Common myeloid progenitor, CD34-positive (primary cell): ENCODE data around the gene SMIM44.

Source experiments
- CTCF ChIA-PET: fragments of 350-600 bp; sonication (Branson Sonifier 250); formaldehyde crosslinking; loops from one replicate; lab custom pipeline; 2021; ENCODE audit warnings: antibody characterized with exemption; lab: Charles Lee
- POLR2A ChIA-PET: fragments of 350-600 bp; sonication (Branson Sonifier 250); formaldehyde crosslinking; loops from one replicate; lab custom pipeline; 2021; ENCODE audit warnings: antibody characterized with exemption; lab: Charles Lee
- DNase-seq, 3 donors: peaks; one replicate each; pipeline versions ENCODE4 v3.0.0 to v3.0.0-alpha.2; 2013
- H3K27ac ChIP-seq, 2 experiments: 1 replicate in 1 of 2; 2 replicates in 1 of 2; pipeline ENCODE4 v1.7.0; 2013; ENCODE audit warnings: inconsistent platforms in 2 of 2, low read length in 2 of 2, mild to moderate bottlenecking in 2 of 2, low read depth in 1 of 2, moderate library complexity in 1 of 2; ENCODE audit not compliant: severe bottlenecking in 2 of 2, insufficient read depth in 1 of 2, poor library complexity in 1 of 2
- H3K27me3 ChIP-seq, 5 experiments: replicated peaks in 2 of 5; 1 replicate in 3 of 5; 2 replicates in 2 of 5; pipeline versions ENCODE4 v1.6.1 to v1.7.0; 2013; ENCODE audit warnings: low read length in 4 of 5, mild to moderate bottlenecking in 2 of 5, moderate library complexity in 2 of 5, inconsistent platforms in 1 of 5; ENCODE audit not compliant: insufficient read depth in 5 of 5, control insufficient read depth in 4 of 5
- H3K36me3 ChIP-seq, 4 experiments: 1 replicate in 2 of 4; 2 replicates in 2 of 4; pipeline versions ENCODE4 v1.6.1 to v1.7.0; 2013; ENCODE audit warnings: low read length in 3 of 4, control low read depth in 1 of 4, mild to moderate bottlenecking in 1 of 4; ENCODE audit not compliant: control insufficient read depth in 4 of 4, insufficient read depth in 4 of 4
- H3K4me1 ChIP-seq, 4 experiments: 1 replicate in 3 of 4; 2 replicates in 1 of 4; pipeline versions ENCODE4 v1.6.1 to v1.7.1; 2013; ENCODE audit warnings: low read length in 3 of 4, mild to moderate bottlenecking in 3 of 4, control low read depth in 1 of 4, inconsistent platforms in 1 of 4, moderate library complexity in 1 of 4; ENCODE audit not compliant: control insufficient read depth in 4 of 4, insufficient read depth in 4 of 4; ENCODE audit errors: control extremely low read depth in 1 of 4
- H3K4me3 ChIP-seq, 7 experiments: 1 replicate in 4 of 7; 2 replicates in 3 of 7; pipeline versions ENCODE4 v1.5.1 to v1.7.0; 2013; ENCODE audit warnings: mild to moderate bottlenecking in 7 of 7, low read length in 6 of 7, moderate library complexity in 6 of 7, inconsistent platforms in 2 of 7, low read depth in 2 of 7, control low read depth in 1 of 7; ENCODE audit not compliant: insufficient read depth in 4 of 7, control insufficient read depth in 1 of 7; ENCODE audit errors: extremely low read depth in 1 of 7
- H3K9me3 ChIP-seq, 5 experiments: 1 replicate in 4 of 5; 2 replicates in 1 of 5; pipeline versions ENCODE4 v1.6.1 to v1.7.1; 2013; ENCODE audit warnings: low read length in 4 of 5, mild to moderate bottlenecking in 2 of 5, inconsistent platforms in 1 of 5, low read depth in 1 of 5, moderate library complexity in 1 of 5; ENCODE audit not compliant: control insufficient read depth in 4 of 5, insufficient read depth in 2 of 5; ENCODE audit errors: control extremely low read depth in 1 of 5
- WGBS: methylation state at CpG from one replicate; pipeline ENCODE4 v1.1.5; 2013; ENCODE audit not compliant: insufficient coverage; 5-methylcytosine and 5-hydroxymethylcytosine counted together

Gene SMIM44

DNA sequence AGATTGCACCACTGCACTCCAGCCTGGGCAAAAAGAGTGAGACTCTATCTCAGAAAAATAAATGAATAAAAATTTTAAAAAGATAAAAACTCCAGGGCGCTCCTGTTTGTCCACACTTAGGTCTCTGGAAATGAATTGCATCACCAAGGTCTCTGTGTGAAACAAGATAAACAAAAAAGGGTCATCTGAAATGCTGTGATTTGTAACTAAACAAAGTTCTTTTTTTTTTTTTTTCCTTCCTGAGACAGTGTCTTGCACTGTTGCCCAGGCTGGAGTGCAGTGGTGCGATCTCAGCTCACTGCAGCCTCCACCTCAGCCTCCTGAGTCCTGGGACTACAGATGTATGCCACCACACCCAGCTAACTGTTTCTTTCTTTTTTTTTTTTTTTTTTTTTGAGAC is 34.4 kb upstream of the SMIM44 start:
- WGBS: 100% methylated on average over 1 of the region's 2 CpGs
- CTCF ChIA-PET: interaction anchor here (1.2 to 1.3 kb wide), 2 partner anchors 11 to 19 kb away, joined by 3 to 4 read pairs; partner anchors contain the start of gene FZR1

DNA sequence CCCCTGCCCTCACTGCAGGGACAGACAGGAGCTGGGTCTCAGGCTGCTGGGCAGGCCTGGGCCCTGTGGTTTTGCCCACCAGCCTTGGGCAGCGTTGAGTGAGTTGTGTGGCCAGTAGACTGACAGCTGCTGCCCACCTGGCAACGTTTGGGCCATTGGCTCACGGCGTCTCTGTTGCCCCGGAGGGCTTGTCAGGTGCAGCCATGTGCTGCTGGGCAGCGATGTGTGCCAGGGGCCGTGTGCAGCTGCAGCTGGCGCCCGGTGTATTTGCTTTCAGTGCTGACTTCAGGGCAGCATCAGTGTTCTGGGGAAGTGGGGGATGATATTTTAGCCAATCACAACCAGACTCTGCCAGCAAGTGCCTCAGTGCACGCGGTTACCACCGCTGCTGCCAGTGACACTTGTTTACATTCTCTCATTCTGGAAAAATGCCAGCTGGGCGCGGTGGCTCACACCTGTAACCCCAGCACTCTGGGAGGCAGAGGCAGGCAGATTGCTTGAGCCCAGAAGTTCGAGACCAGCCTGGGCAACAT is 33.5 kb upstream of the SMIM44 start:
- no peaks in the 10 kb centered on the region for H3K9me3 ChIP-seq
- WGBS: 95% methylated on average over 10 of the region's 15 CpGs
- CTCF ChIA-PET: interaction anchor here (0.8 to 1.2 kb wide), 2 partner anchors 20 to 48 kb away, joined by 3 read pairs; no protein-coding TSS in a partner anchor
- H3K36me3 ChIP-seq: peaks cover 0 to 35% (median 22%) of the 10 kb centered on the region in 4 experiments
- POLR2A ChIA-PET: no interaction called here
- H3K27ac ChIP-seq: no peak overlapping the region
- DNase-seq: peak in 2 of 3 donors; percentile 20 to 41
- no peak overlapping the region for H3K4me3 ChIP-seq
- H3K27me3 ChIP-seq: no peaks in the 10 kb centered on the region
- peaks cover 0 to 3% (median 1%) of the 10 kb centered on the region in 4 experiments for H3K4me1 ChIP-seq

More for the DNA sequence above, 34.4 kb upstream of the SMIM44 start:
- POLR2A ChIA-PET: interaction anchor here (0.7 kb wide), 1 partner anchor 83 kb away, joined by 4 read pairs; no protein-coding TSS in a partner anchor
- peaks cover 0 to 3% (median 1%) of the 10 kb centered on the region in 4 experiments for H3K4me1 ChIP-seq
- no peaks in the 10 kb centered on the region for H3K27me3 ChIP-seq
- peaks cover 0 to 32% (median 25%) of the 10 kb centered on the region in 4 experiments for H3K36me3 ChIP-seq
- no peaks in the 10 kb centered on the region for H3K9me3 ChIP-seq
- no peak overlapping the region for H3K27ac ChIP-seq
- no peak overlapping the region for H3K4me3 ChIP-seq
- DNase-seq: no peak

DNA sequence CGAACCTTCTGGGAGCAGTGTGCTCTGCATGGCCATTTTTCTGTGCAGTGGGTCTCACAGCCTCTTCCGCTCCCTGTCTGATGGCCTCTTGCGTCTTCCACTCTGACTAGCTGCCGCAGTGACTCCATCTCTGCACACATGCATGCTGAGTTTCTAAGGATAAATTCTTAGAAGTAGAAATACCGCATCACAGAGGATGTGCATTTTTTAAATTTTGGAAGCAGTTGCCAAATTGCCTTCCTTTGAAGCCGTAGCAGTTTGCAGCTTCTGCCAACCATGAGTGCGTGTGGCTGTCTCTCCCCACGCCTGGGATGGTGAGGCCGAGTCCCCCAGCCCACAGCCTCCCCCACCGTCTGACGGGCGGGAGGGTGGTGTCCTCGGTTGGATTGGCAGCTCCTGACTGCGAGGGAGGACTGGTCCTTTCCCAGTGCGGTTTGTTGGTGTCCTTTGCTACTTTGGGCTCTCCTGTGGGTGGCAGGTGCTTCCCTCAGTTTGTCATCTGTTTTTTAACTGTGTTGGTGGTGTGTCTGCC is 32.7 kb upstream of the SMIM44 start:
- no peaks in the 10 kb centered on the region for H3K9me3 ChIP-seq
- DNase-seq: no peak
- 95% methylated on average over 15 of the region's 15 CpGs for WGBS
- ChIA-PET CTCF (no interaction called here), POLR2A (no interaction called here)
- H3K27ac ChIP-seq: no peak overlapping the region
- H3K4me1 ChIP-seq: peaks cover 0 to 3% (median under 1%) of the 10 kb centered on the region in 4 experiments
- H3K36me3 ChIP-seq: peaks cover 0 to 42% (median 27%) of the 10 kb centered on the region in 4 experiments
- H3K27me3 ChIP-seq: no peaks in the 10 kb centered on the region
- no peak overlapping the region for H3K4me3 ChIP-seq

- DNase-seq: no peak
- POLR2A ChIA-PET: no interaction called here
- CTCF ChIA-PET: interaction anchor here (1.2 kb wide), 1 partner anchor 14 kb away, joined by 3 read pairs; no protein-coding TSS in a partner anchor
- Histone ChIP-seq H3K36me3 (peaks cover 0 to 45% (median 26%) of the 10 kb centered on the region in 4 experiments), H3K27ac (no peak overlapping the region), H3K4me3 (no peak overlapping the region), H3K27me3 (no peaks in the 10 kb centered on the region), H3K9me3 (no peaks in the 10 kb centered on the region), H3K4me1 (peaks cover 0 to under 1% (median 0%) of the 10 kb centered on the region in 4 experiments)
- 96% methylated on average over 12 of the region's 12 CpGs for WGBS
Measured at GRCh38 chr19:3514930-3515329, 31.7 kb upstream of the SMIM44 start.

DNA sequence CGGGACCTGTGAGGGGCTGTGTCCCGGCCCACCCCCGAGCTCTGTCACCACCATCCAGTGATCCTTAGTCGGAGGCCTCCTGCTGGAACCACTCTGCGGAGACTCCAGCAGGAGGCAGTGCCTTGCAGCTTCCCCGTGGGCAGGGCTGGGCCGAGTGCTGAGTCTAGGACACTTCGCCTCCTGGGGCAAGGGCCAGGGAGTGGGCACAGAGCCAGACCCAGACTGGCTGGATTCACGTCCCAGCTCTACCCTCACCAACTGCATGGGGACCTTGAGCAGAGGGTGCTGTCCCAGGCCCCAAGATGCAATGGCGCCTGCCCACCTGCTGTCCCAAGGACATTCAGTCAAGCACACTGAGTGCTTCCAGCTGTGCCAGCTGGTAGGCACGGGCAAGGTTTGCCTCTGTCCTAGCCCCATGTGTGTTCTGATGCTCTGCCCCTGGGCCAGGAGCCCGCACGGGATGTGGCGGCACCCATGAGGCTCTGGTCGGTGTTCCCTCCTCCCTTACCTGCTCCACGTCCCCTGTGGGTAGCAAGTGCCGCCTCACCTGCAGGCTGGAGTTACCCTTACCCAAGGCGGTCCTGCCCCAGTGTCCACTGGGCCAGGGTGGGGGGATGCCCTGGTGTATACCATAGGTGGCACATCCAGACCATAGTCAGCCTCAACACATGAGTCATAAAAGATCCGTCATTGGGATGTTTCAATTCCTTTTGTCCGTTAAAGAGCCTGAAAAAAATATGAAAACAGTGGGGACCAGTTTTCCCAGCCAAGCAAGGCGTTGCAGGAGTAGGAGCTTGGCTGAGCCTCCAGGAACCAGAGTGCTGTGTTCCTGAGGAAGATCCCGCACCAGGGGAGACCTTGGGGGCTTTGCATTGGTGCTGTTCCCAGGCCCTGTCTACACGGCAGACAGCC is 30.2 kb upstream of the SMIM44 start:
- Histone ChIP-seq H3K27ac (no peak overlapping the region), H3K36me3 (peaks cover 0 to 45% (median 23%) of the 10 kb centered on the region in 4 experiments), H3K4me3 (no peak overlapping the region), H3K4me1 (peaks cover 0 to 11% (median 5%) of the 10 kb centered on the region in 4 experiments), H3K9me3 (no peaks in the 10 kb centered on the region), H3K27me3 (no peaks in the 10 kb centered on the region)
- CTCF ChIA-PET: no interaction called here
- POLR2A ChIA-PET: interaction anchor here (1.4 kb wide), 1 partner anchor 23 kb away, joined by 3 read pairs; no protein-coding TSS in a partner anchor
- 96% methylated on average over 22 of the region's 23 CpGs for WGBS
- no peak for DNase-seq

- POLR2A ChIA-PET: interaction anchor here (1.4 kb wide), 1 partner anchor 24 kb away, joined by 3 read pairs; no protein-coding TSS in a partner anchor
- WGBS: 96% methylated on average over 15 of the region's 17 CpGs
- peaks cover 0 to 14% (median 8%) of the 10 kb centered on the region in 4 experiments for H3K4me1 ChIP-seq
Measured at GRCh38 chr19:3512562-3513228, 29.5 kb upstream of the SMIM44 start.

More at GRCh38 chr19:3512562-3513228, 29.5 kb upstream of the SMIM44 start:
- no peak for DNase-seq
- Histone ChIP-seq H3K4me3 (no peak overlapping the region), H3K27me3 (no peaks in the 10 kb centered on the region), H3K36me3 (peaks cover 0 to 44% (median 24%) of the 10 kb centered on the region in 4 experiments), H3K9me3 (no peaks in the 10 kb centered on the region), H3K27ac (no peak overlapping the region)
- CTCF ChIA-PET: interaction anchor here (0.8 kb wide), 1 partner anchor 22 kb away, joined by 3 read pairs; no protein-coding TSS in a partner anchor
